Esophagus muscularis mucosa (tissue), 4 donors: ENCODE results near the gene CATSPERE. TPM values are rescaled to one million over a fixed set of nuclear protein-coding genes. Genes with fewer than 3 reads are reported as not detected.

Source experiments
- DNase-seq: peaks from one replicate; pipeline ENCODE4 v3.0.0-alpha.2; 2017; ENCODE audit errors: extremely low spot score
- H3K27ac ChIP-seq, 4 donors: fragments of 200-600 bp; sonication (generic); replicated peaks in 1 of 4; 1 replicate in 3 of 4; 2 replicates in 1 of 4; pipeline ENCODE4 v1.5.1; 2016 to 2019; ENCODE audit warnings: mild to moderate bottlenecking in 1 of 4
- H3K27me3 ChIP-seq, 4 donors: fragments of 200-600 bp; sonication (generic); one replicate each; pipeline versions ENCODE4 v1.5.1 to v1.6.0; 2016 to 2019
- H3K36me3 ChIP-seq, 4 donors: fragments of 200-600 bp; sonication (generic); one replicate each; pipeline ENCODE4 v1.5.1; 2016 to 2019
- H3K4me1 ChIP-seq, 4 donors: fragments of 200-600 bp; sonication (generic); one replicate each; pipeline ENCODE4 v1.5.1; 2016 to 2019
- H3K4me3 ChIP-seq, 4 donors: fragments of 200-600 bp; sonication (generic); 1 replicate in 2 of 4; 2 replicates in 2 of 4; pipeline ENCODE4 v1.5.1; 2016 to 2019; ENCODE audit warnings: mild to moderate bottlenecking in 4 of 4, moderate library complexity in 1 of 4
- H3K9me3 ChIP-seq, 4 donors: fragments of 200-600 bp; sonication (generic); 1 replicate in 3 of 4; 2 replicates in 1 of 4; pipeline ENCODE4 v1.5.1; 2016 to 2019
- CTCF ChIP-seq, 3 experiments: fragments of 200-600 bp in 2 of 3; fragments of 450-650 bp in 1 of 3; sonication (generic) in 2 of 3; IDR thresholded peaks; one replicate each; pipeline ENCODE4 v1.5.1; 2017 to 2019; ENCODE audit warnings: antibody characterized with exemption in 3 of 3, mild to moderate bottlenecking in 2 of 3, moderate library complexity in 1 of 3
- EP300 ChIP-seq: sonication (generic); formaldehyde crosslinking; IDR thresholded peaks from one replicate; pipeline ENCODE4 v1.6.1; 2017; ENCODE audit warnings: antibody characterized with exemption
- POLR2A ChIP-seq: fragments of 450-650 bp; IDR thresholded peaks from one replicate; pipeline ENCODE4 v1.6.1; 2017; ENCODE audit warnings: antibody characterized with exemption, moderate library complexity, mild to moderate bottlenecking, low read depth
- POLR2AphosphoS5 ChIP-seq, 2 donors: sonication (generic); formaldehyde crosslinking; IDR thresholded peaks; one replicate each; pipeline ENCODE4 v1.6.1; 2017; ENCODE audit warnings: antibody characterized with exemption in 2 of 2
- WGBS: methylation state at CpG from one replicate; pipeline ENCODE4 v1.1.5; 2018; 5-methylcytosine and 5-hydroxymethylcytosine counted together
- intact Hi-C: fragments of 100-400 bp; cut with DNase I; formaldehyde crosslinking; loops from one replicate; pipeline ENCODE4 v1.15.1; 2023
- total RNA-seq, 4 donors: library from RNA; depleted of rRNA; stranded (reverse); fragments of >200 nt; gene quantifications; one replicate each; pipeline versions ENCODE4 v1.1.0 to v1.2.1, GENCODE V29; 2016

CATSPERE gene
- total RNA-seq, 4 donors from 2014 or later, result 1.4 to 3.5 (median 2.1) TPM

GRCh38 chr1:244422174-244422573 is 38.9 kb upstream of the CATSPERE start:
- TF ChIP-seq EP300 (no peak), POLR2A (no peak)
- intact Hi-C loops, result no loop called here
- Histone ChIP-seq H3K4me1 (peaks cover 5 to 37% (median 22%) of the 10 kb centered on the region in 4 donors), H3K27ac (no peak overlapping the region), H3K4me3 (no peak overlapping the region), H3K9me3 (no peaks in the 10 kb centered on the region), H3K36me3 (peaks cover 12 to 62% (median 36%) of the 10 kb centered on the region in 4 donors), H3K27me3 (no peaks in the 10 kb centered on the region)
- DNase-seq, result no peak
- WGBS, result 61% methylated on average over 1 of the region's 1 CpG

GRCh38 chr1:244424649-244425334 is 36.3 kb upstream of the CATSPERE start:
- Histone ChIP-seq H3K27me3 (no peaks in the 10 kb centered on the region), H3K36me3 (peaks cover 0 to 44% (median 21%) of the 10 kb centered on the region in 4 donors), H3K4me3 (no peak overlapping the region), H3K9me3 (no peaks in the 10 kb centered on the region), H3K4me1 (peaks cover 5 to 37% (median 24%) of the 10 kb centered on the region in 4 donors), H3K27ac (peak overlapping the region in 3 of 4 donors; percentile 9 to 29 (median 28))
- intact Hi-C loops, result no loop called here
- 49% methylated on average over 2 of the region's 2 CpGs for WGBS
- TF ChIP-seq EP300 (no peak), POLR2AphosphoS5 (IDR thresholded peaks at IDR 0.05) (no peak), CTCF (IDR thresholded peaks at IDR 0.05) (no peak), POLR2A (no peak)
- DNase-seq, result no peak

GRCh38 chr1:244427647-244428046 is 33.4 kb upstream of the CATSPERE start:
- no peak for DNase-seq
- no peaks in the 10 kb centered on the region for H3K27me3 ChIP-seq
- peaks cover 5 to 45% (median 21%) of the 10 kb centered on the region in 4 donors for H3K36me3 ChIP-seq
- intact Hi-C loops, result no loop called here
- peaks cover 5 to 28% (median 17%) of the 10 kb centered on the region in 4 donors for H3K4me1 ChIP-seq
- H3K9me3 ChIP-seq, result no peaks in the 10 kb centered on the region
- no peak overlapping the region for H3K27ac ChIP-seq
- no peak overlapping the region for H3K4me3 ChIP-seq
- TF ChIP-seq POLR2A, result no peak
- no peak for TF ChIP-seq EP300
- TF ChIP-seq CTCF (IDR thresholded peaks at IDR 0.05), result no peak
- no peak for TF ChIP-seq POLR2AphosphoS5 (IDR thresholded peaks at IDR 0.05)

GRCh38 chr1:244429818-244430217 is 31.3 kb upstream of the CATSPERE start:
- no peak for DNase-seq
- WGBS, result 93% methylated on average over 3 of the region's 3 CpGs
- no peaks in the 10 kb centered on the region for H3K9me3 ChIP-seq
- TF ChIP-seq CTCF (IDR thresholded peaks at IDR 0.05) (no peak), EP300 (no peak), POLR2AphosphoS5 (IDR thresholded peaks at IDR 0.05) (no peak), POLR2A (no peak)
- no peak overlapping the region for H3K4me3 ChIP-seq
- intact Hi-C loops, result no loop called here
- H3K4me1 ChIP-seq, result peaks cover 3 to 10% (median 7%) of the 10 kb centered on the region in 4 donors
- H3K27me3 ChIP-seq, result no peaks in the 10 kb centered on the region
- H3K27ac ChIP-seq, result no peak overlapping the region
- peaks cover 5 to 45% (median 27%) of the 10 kb centered on the region in 4 donors for H3K36me3 ChIP-seq

GRCh38 chr1:244431166-244431565 is 29.9 kb upstream of the CATSPERE start:
- no peaks in the 10 kb centered on the region for H3K27me3 ChIP-seq
- no peak for TF ChIP-seq CTCF (IDR thresholded peaks at IDR 0.05)
- TF ChIP-seq EP300, result no peak
- TF ChIP-seq POLR2AphosphoS5 (IDR thresholded peaks at IDR 0.05), result no peak
- no peak for TF ChIP-seq POLR2A
- no peak overlapping the region for H3K27ac ChIP-seq
- intact Hi-C loops, result no loop called here
- no peaks in the 10 kb centered on the region for H3K9me3 ChIP-seq
- no peak for DNase-seq
- H3K4me1 ChIP-seq, result peaks cover 0 to 13% (median 10%) of the 10 kb centered on the region in 4 donors
- no peak overlapping the region for H3K4me3 ChIP-seq
- peaks cover 5 to 56% (median 32%) of the 10 kb centered on the region in 4 donors for H3K36me3 ChIP-seq
